ENCODE data around the gene ZNF438.

- no peak for TF ChIP-seq CTCF (IDR thresholded peaks at IDR 0.05; ENCODE audit: control extremely low read depth in 1 of 3, insufficient read depth in 1 of 3, low read depth in 1 of 3, low read length in 3 of 3)
- no peak for TF ChIP-seq JUND (IDR thresholded peaks at IDR 0.05; ENCODE audit: low read length)
- TF ChIP-seq SAP30 (IDR thresholded peaks at IDR 0.05; ENCODE audit: insufficient read depth, insufficient replicate concordance, low read length), result no peak
- no peak for TF ChIP-seq SIX5 (IDR thresholded peaks at IDR 0.05; ENCODE audit: low read depth, low read length)
- no peak for TF ChIP-seq POU5F1 (IDR thresholded peaks at IDR 0.05; ENCODE audit: low read depth, low read length)
- no peak for TF ChIP-seq SP4 (IDR thresholded peaks at IDR 0.05; ENCODE audit: low read length)
- TF ChIP-seq EZH2 (IDR thresholded peaks at IDR 0.05; ENCODE audit: low read depth, low read length, severe bottlenecking), result no peak
- TF ChIP-seq RXRA (IDR thresholded peaks at IDR 0.05; ENCODE audit: insufficient read depth, low read depth, low read length), result no peak
These were observed 8.1 kb downstream of the ZNF438 start for GRCh38 chr10:31023558-31023957.
